ENCODE data around the gene TMPRSS15. TPM values are rescaled to one million over a fixed set of nuclear protein-coding genes. Genes with fewer than 3 reads are reported as not detected.

Gene TMPRSS15
- total RNA-seq, 1 experiment from 2014 or later = not detected

GRCh38 chr21:18245464-18245967 is 158.1 kb downstream of the TMPRSS15 start:
- DNase-seq (ENCODE audit: low read depth) = no peak

- no peak for DNase-seq (ENCODE audit: low read depth)
These were observed 158.7 kb downstream of the TMPRSS15 start, which contains the start of gene CHODL for GRCh38 chr21:18244671-18245463. Gene CHODL (plus strand): TSS chr21:18244833. CDS start chr21:18245224, 391 bp downstream.

- no peak for DNase-seq (ENCODE audit: low read depth)
These were observed 168.0 kb downstream of the TMPRSS15 start for GRCh38 chr21:18235545-18235944.

- no peak for DNase-seq (ENCODE audit: low read depth)
These were observed 175.4 kb downstream of the TMPRSS15 start for GRCh38 chr21:18228060-18228739.

GRCh38 chr21:18222346-18222745 is 181.2 kb downstream of the TMPRSS15 start:
- no peak for DNase-seq (ENCODE audit: low read depth)

- DNase-seq (ENCODE audit: low read depth) = no peak
These were observed 183.1 kb downstream of the TMPRSS15 start for GRCh38 chr21:18220498-18220897.

Other genes with a start within 250 kb of the TMPRSS15 start
- gene CHODL, start 159.0 kb downstream of the TMPRSS15 start, total RNA-seq (2014; rRNA removed; shearing (Covaris generic)) = not detected in 2 replicates

Data from HT1080 (cell line).